Activated naive CD8-positive, alpha-beta T cell (primary cell): ENCODE data around the gene TFDP2.
"Not testable (repeated sequence)": the region's sequence is repeated elsewhere in the genome, so short reads cannot be mapped to it uniquely, and the experiment has no call there.

ENCODE experiments used
- H3K27ac Mint-ChIP-seq: one replicate; pipeline ENCODE4 v1.8.0; 2021; ENCODE audit warnings: mixed read lengths
- H3K27me3 Mint-ChIP-seq: one replicate; pipeline ENCODE4 v1.8.0; 2021; ENCODE audit warnings: mixed read lengths
- H3K36me3 Mint-ChIP-seq: one replicate; pipeline ENCODE4 v1.8.0; 2021; ENCODE audit warnings: mixed read lengths
- H3K4me1 Mint-ChIP-seq: one replicate; pipeline ENCODE4 v1.8.0; 2021; ENCODE audit warnings: low read depth, mixed read lengths
- H3K4me3 Mint-ChIP-seq: one replicate; pipeline ENCODE4 v1.8.0; 2021; ENCODE audit warnings: mild to moderate bottlenecking, mixed read lengths
- H3K9me3 Mint-ChIP-seq: one replicate; pipeline ENCODE4 v1.8.0; 2021; ENCODE audit warnings: low read depth, mixed read lengths

Gene TFDP2

DNA sequence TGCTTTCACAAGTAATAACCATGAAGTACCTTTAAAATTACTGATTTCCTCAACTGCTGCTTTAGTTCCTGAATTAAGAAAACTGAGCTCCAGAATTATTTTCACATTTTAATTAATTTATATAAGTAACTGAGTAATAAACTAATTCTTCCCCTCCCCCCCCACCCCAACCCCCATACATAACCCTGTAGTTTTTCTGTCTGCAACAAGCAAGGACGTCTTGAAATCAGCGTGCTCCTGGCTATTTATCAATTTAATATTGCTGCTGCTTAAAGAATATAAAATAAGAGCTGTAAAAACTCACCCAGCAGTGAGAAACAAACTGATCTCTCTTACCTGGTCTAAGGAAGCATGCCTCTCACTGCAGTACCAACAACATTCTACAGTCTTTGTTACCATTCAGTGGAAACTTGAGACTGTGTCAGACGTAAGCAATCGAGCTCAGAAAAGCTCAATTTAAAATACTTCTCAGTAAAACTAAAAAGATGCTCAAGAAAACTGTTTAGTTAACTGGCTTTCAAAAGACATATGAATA lies 121.0 kb downstream of the TFDP2 start:
- Mint-ChIP-seq H3K27me3 (no peaks in the 10 kb centered on the region), H3K4me1 (peaks cover 33% of the 10 kb centered on the region), H3K4me3 (peak overlapping the region; percentile 91), H3K36me3 (peaks cover 4% of the 10 kb centered on the region), H3K9me3 (no peaks in the 10 kb centered on the region), H3K27ac (peak overlapping the region; percentile 82)

- H3K27me3 Mint-ChIP-seq: no peaks in the 10 kb centered on the region
- H3K4me1 Mint-ChIP-seq: peaks cover 33% of the 10 kb centered on the region
- peak overlapping the region; percentile 89 for H3K4me3 Mint-ChIP-seq
- peaks cover 4% of the 10 kb centered on the region for H3K36me3 Mint-ChIP-seq
- no peaks in the 10 kb centered on the region for H3K9me3 Mint-ChIP-seq
- H3K27ac Mint-ChIP-seq: peak overlapping the region; percentile 81
Measured at GRCh38 chr3:142027735-142028134, 121.6 kb downstream of the TFDP2 start.

DNA sequence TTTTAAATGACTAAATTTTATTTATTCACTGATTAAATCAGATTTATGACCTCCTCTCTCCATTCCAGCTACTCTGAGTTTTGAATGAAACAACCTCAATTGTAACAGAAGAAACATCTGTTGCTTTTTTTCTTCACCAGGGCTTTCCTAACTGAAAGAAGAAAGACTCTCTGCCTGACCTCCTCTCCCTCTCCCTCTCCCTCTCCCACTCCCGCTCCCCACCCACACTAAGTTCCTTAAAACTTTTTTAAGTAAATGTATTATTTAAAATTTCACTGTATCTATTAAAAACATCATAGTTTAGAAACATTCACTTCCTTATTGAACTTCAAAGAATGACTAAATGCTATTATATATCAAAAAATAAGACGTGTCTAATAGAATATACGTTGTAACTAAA lies 122.0 kb downstream of the TFDP2 start:
- Mint-ChIP-seq H3K27ac (peak overlapping the region; percentile 81), H3K9me3 (no peaks in the 10 kb centered on the region), H3K4me1 (peaks cover 35% of the 10 kb centered on the region), H3K27me3 (no peaks in the 10 kb centered on the region), H3K36me3 (peaks cover 5% of the 10 kb centered on the region), H3K4me3 (peak overlapping the region; percentile 89)

GRCh38 chr3:142026333-142026732 lies 123.0 kb downstream of the TFDP2 start:
- Mint-ChIP-seq H3K27ac (no peak overlapping the region), H3K4me1 (peaks cover 40% of the 10 kb centered on the region), H3K9me3 (no peaks in the 10 kb centered on the region), H3K36me3 (peaks cover 6% of the 10 kb centered on the region), H3K27me3 (no peaks in the 10 kb centered on the region), H3K4me3 (peak overlapping the region; percentile 49)

DNA sequence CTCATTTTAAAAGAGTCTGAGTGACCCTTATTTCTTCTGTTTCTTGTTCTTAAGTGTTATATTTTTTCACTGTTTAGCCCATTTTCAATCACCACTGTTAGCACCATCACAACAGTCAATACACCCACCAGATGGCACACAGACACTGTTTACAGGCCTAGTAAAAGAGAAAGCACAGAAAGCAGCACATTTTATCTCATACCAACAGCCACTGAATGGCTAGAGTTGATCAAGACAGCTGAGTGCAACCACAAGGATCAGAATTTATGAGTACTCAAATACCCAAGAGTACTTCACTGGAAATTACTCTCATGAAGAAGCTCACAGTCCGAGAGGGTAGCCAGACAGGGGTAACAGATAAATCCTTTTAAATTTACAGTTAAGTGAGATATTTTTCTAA lies 127.0 kb downstream of the TFDP2 start:
- H3K27ac Mint-ChIP-seq: no peak overlapping the region

DNA sequence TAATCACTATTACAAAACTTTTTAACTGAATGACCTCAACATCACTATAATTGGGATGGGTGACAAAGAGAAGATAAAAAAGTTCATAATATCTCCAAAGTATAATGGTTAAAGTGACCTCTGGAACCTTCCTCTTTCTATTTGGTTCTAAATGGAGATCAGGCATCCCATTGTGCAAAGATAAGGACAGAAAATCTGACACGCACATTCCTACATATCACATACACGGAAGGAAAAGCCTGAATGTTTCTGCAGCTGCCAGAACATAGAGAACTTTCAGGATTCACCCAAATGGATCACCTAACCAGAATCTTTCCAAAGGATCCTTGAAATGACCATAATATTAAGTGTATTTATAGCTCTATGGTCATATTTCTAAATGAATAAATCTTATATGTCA lies 128.2 kb downstream of the TFDP2 start:
- H3K36me3 Mint-ChIP-seq: peaks cover 15% of the 10 kb centered on the region
- no peak overlapping the region for H3K27ac Mint-ChIP-seq
- no peaks in the 10 kb centered on the region for H3K27me3 Mint-ChIP-seq
- H3K9me3 Mint-ChIP-seq: no peaks in the 10 kb centered on the region
- H3K4me3 Mint-ChIP-seq: no peak overlapping the region
- H3K4me1 Mint-ChIP-seq: peaks cover 32% of the 10 kb centered on the region

More for the DNA sequence above, 127.0 kb downstream of the TFDP2 start:
- peaks cover 13% of the 10 kb centered on the region for H3K36me3 Mint-ChIP-seq
- no peak overlapping the region for H3K4me3 Mint-ChIP-seq
- no peaks in the 10 kb centered on the region for H3K27me3 Mint-ChIP-seq
- H3K9me3 Mint-ChIP-seq: no peaks in the 10 kb centered on the region
- H3K4me1 Mint-ChIP-seq: peaks cover 40% of the 10 kb centered on the region

DNA sequence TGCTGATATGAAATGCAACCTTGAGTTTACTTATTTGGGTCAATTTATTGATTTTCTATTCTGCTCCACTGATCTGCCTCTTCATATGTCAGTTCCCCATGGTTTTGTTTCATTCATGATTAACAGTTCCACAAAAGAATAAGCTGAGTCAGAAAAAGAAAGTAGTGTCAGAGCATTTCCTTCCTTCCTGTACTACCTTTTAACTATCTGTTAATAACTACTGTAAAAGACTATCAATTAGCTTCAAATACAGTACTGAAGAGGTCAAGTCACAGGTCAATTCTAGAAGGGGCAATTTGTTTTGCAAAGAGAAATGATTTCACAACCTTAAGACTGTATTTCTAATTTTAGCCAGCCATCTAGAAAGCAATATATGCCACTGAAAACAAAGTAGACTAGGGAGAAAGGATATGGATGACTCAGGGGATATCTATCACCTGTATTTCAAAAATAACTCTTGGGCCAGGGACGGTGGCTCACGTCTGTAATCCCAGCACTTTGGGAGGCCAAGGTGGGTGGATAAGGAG lies 129.5 kb downstream of the TFDP2 start:
- no peak overlapping the region for H3K4me3 Mint-ChIP-seq
- H3K36me3 Mint-ChIP-seq: peaks cover 15% of the 10 kb centered on the region
- H3K4me1 Mint-ChIP-seq: peaks cover 28% of the 10 kb centered on the region
- H3K27me3 Mint-ChIP-seq: no peaks in the 10 kb centered on the region
- no peak overlapping the region for H3K27ac Mint-ChIP-seq
- no peaks in the 10 kb centered on the region for H3K9me3 Mint-ChIP-seq

GRCh38 chr3:142013993-142014392 lies 135.4 kb downstream of the TFDP2 start:
- H3K4me1 Mint-ChIP-seq: peaks cover 3% of the 10 kb centered on the region

GRCh38 chr3:142013326-142013980 lies 135.9 kb downstream of the TFDP2 start:
- Mint-ChIP-seq H3K4me3 (no peak overlapping the region), H3K9me3 (no peaks in the 10 kb centered on the region), H3K36me3 (peaks cover 5% of the 10 kb centered on the region), H3K27me3 (no peaks in the 10 kb centered on the region), H3K27ac (no peak overlapping the region), H3K4me1 (peaks cover 5% of the 10 kb centered on the region)

More at GRCh38 chr3:142013993-142014392, 135.4 kb downstream of the TFDP2 start:
- no peak overlapping the region for H3K4me3 Mint-ChIP-seq
- H3K9me3 Mint-ChIP-seq: no peaks in the 10 kb centered on the region
- H3K27ac Mint-ChIP-seq: no peak overlapping the region
- no peaks in the 10 kb centered on the region for H3K27me3 Mint-ChIP-seq
- H3K36me3 Mint-ChIP-seq: peaks cover 3% of the 10 kb centered on the region

GRCh38 chr3:142009029-142009428 lies 140.3 kb downstream of the TFDP2 start:
- no peaks in the 10 kb centered on the region for H3K9me3 Mint-ChIP-seq
- peaks cover 5% of the 10 kb centered on the region for H3K4me1 Mint-ChIP-seq
- no peak overlapping the region for H3K4me3 Mint-ChIP-seq
- peaks cover 8% of the 10 kb centered on the region for H3K36me3 Mint-ChIP-seq
- H3K27ac Mint-ChIP-seq: no peak overlapping the region
- H3K27me3 Mint-ChIP-seq: no peaks in the 10 kb centered on the region

- H3K4me1 Mint-ChIP-seq: peaks cover 5% of the 10 kb centered on the region
- no peak overlapping the region for H3K4me3 Mint-ChIP-seq
- H3K36me3 Mint-ChIP-seq: peaks cover 8% of the 10 kb centered on the region
- H3K27ac Mint-ChIP-seq: no peak overlapping the region
- no peaks in the 10 kb centered on the region for H3K9me3 Mint-ChIP-seq
- no peaks in the 10 kb centered on the region for H3K27me3 Mint-ChIP-seq
Measured at GRCh38 chr3:142007710-142008399, 141.5 kb downstream of the TFDP2 start.

- H3K27ac Mint-ChIP-seq, H3K9me3 Mint-ChIP-seq, H3K4me3 Mint-ChIP-seq, H3K27me3 Mint-ChIP-seq, H3K4me1 Mint-ChIP-seq: not testable (repeated sequence)
- H3K36me3 Mint-ChIP-seq: peaks cover 11% of the 10 kb centered on the region
Measured at GRCh38 chr3:142004957-142005356, 144.4 kb downstream of the TFDP2 start.

DNA sequence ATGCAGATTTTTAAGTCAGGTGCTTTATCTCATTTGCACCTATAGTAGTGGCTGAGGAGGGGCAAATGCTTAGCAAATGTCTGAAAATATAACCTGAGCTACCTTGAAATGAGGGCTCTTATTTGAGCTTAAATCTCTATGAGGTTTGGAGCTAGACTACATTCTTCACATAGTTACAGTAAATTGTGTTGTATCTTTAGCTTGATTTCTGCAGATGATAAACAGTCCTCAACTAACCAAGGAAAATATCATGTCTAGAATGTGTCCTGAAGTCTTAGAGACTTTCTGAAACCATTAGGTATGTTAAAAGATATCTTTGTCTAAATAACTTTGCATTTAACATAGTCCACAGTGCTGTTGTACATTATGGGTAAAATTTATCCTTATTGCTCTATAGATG lies 145.3 kb downstream of the TFDP2 start:
- no peak overlapping the region for H3K4me3 Mint-ChIP-seq
- H3K27me3 Mint-ChIP-seq: no peaks in the 10 kb centered on the region
- H3K9me3 Mint-ChIP-seq: no peaks in the 10 kb centered on the region
- H3K36me3 Mint-ChIP-seq: peaks cover 10% of the 10 kb centered on the region
- no peak overlapping the region for H3K27ac Mint-ChIP-seq
- H3K4me1 Mint-ChIP-seq: peaks cover 5% of the 10 kb centered on the region

DNA sequence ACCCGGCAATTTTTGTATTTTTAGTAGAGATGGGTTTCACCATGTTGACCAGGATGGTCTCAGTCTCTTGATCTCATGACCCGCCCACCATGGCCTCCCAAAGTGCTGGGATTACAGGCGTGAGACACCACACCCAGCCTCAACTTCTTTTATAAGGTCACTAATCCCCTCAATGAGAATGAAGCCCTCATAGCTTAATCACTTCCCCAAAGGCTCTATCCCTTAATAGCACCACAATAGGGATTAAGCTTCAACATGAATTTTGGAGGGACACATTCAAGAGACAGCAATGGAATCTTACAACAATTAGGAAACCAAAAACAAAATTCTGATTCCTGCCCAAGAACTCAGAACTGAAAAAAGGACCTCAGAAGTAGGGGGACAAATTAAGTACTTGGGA lies 146.1 kb downstream of the TFDP2 start:
- Mint-ChIP-seq H3K4me1 (peaks cover 3% of the 10 kb centered on the region), H3K9me3 (no peaks in the 10 kb centered on the region), H3K36me3 (peaks cover 8% of the 10 kb centered on the region), H3K4me3 (no peak overlapping the region), H3K27ac (no peak overlapping the region), H3K27me3 (no peaks in the 10 kb centered on the region)

- H3K9me3 Mint-ChIP-seq: no peaks in the 10 kb centered on the region
- no peak overlapping the region for H3K27ac Mint-ChIP-seq
- no peaks in the 10 kb centered on the region for H3K27me3 Mint-ChIP-seq
- H3K36me3 Mint-ChIP-seq: peaks cover 5% of the 10 kb centered on the region
- H3K4me1 Mint-ChIP-seq: no peaks in the 10 kb centered on the region
- H3K4me3 Mint-ChIP-seq: no peak overlapping the region
Measured at GRCh38 chr3:142000325-142000870, 148.9 kb downstream of the TFDP2 start.
